Stimulated activated naive CD8-positive, alpha-beta T cell treated with anti-CD3 and anti-CD28 coated beads, Interleukin-15, Interleukin-2, amounts not matched to agents 100 ng/mL and 50 ng/mL, for 24 hours (primary cell): Measurements from ENCODE around the gene CD300A.

Experiments used
- H3K27ac Mint-ChIP-seq: one replicate; pipeline ENCODE4 v1.8.0; 2021; ENCODE audit warnings: mild to moderate bottlenecking, mixed read lengths
- H3K27me3 Mint-ChIP-seq: one replicate; pipeline ENCODE4 v1.8.0; 2021; ENCODE audit warnings: mixed read lengths
- H3K36me3 Mint-ChIP-seq: one replicate; pipeline ENCODE4 v1.8.0; 2021; ENCODE audit warnings: low read depth, mixed read lengths
- H3K4me1 Mint-ChIP-seq: one replicate; pipeline ENCODE4 v1.8.0; 2021; ENCODE audit warnings: low read depth, mixed read lengths
- H3K4me3 Mint-ChIP-seq: one replicate; pipeline ENCODE4 v1.8.0; 2021; ENCODE audit warnings: mild to moderate bottlenecking, mixed read lengths
- H3K9me3 Mint-ChIP-seq: one replicate; pipeline ENCODE4 v1.8.0; 2021; ENCODE audit warnings: mixed read lengths

The CD300A gene

DNA sequence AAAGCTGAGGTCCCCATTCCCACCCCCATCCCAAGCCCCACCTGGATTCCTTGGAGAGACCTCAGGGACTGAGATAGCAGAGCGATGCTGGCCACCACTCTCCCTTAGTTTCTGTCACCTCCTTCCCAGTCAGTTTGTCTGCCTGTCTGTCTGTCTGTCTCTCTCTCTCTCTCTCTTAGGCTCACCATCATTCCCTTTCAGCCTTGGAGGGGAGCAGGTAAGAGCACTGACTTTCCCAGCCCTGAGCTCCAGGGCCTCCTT lies 59.0 kb downstream of the CD300A start:
- H3K36me3 Mint-ChIP-seq, result no peaks in the 10 kb centered on the region
- peaks cover 19% of the 10 kb centered on the region for H3K27me3 Mint-ChIP-seq
- H3K4me3 Mint-ChIP-seq, result no peak overlapping the region
- H3K4me1 Mint-ChIP-seq, result peaks cover 25% of the 10 kb centered on the region
- H3K9me3 Mint-ChIP-seq, result peaks cover 3% of the 10 kb centered on the region
- H3K27ac Mint-ChIP-seq, result no peak overlapping the region

GRCh38 chr17:74525781-74526288 lies 59.4 kb downstream of the CD300A start:
- Mint-ChIP-seq H3K4me3 (no peak overlapping the region), H3K9me3 (peaks cover 2% of the 10 kb centered on the region), H3K4me1 (peaks cover 20% of the 10 kb centered on the region), H3K27ac (no peak overlapping the region), H3K36me3 (no peaks in the 10 kb centered on the region), H3K27me3 (peaks cover 18% of the 10 kb centered on the region)

- H3K9me3 Mint-ChIP-seq, result no peaks in the 10 kb centered on the region
- H3K36me3 Mint-ChIP-seq, result no peaks in the 10 kb centered on the region
- H3K4me1 Mint-ChIP-seq, result peaks cover 12% of the 10 kb centered on the region
- H3K27me3 Mint-ChIP-seq, result peaks cover 16% of the 10 kb centered on the region
- H3K4me3 Mint-ChIP-seq, result no peak overlapping the region
- H3K27ac Mint-ChIP-seq, result no peak overlapping the region
Measured at GRCh38 chr17:74526681-74527080, 60.2 kb downstream of the CD300A start.

- H3K36me3 Mint-ChIP-seq, result no peaks in the 10 kb centered on the region
- H3K4me3 Mint-ChIP-seq, result no peak overlapping the region
- H3K4me1 Mint-ChIP-seq, result peaks cover 9% of the 10 kb centered on the region
- peaks cover 17% of the 10 kb centered on the region for H3K27me3 Mint-ChIP-seq
- no peaks in the 10 kb centered on the region for H3K9me3 Mint-ChIP-seq
- H3K27ac Mint-ChIP-seq, result no peak overlapping the region
Measured at GRCh38 chr17:74527081-74527480, 60.6 kb downstream of the CD300A start.

DNA sequence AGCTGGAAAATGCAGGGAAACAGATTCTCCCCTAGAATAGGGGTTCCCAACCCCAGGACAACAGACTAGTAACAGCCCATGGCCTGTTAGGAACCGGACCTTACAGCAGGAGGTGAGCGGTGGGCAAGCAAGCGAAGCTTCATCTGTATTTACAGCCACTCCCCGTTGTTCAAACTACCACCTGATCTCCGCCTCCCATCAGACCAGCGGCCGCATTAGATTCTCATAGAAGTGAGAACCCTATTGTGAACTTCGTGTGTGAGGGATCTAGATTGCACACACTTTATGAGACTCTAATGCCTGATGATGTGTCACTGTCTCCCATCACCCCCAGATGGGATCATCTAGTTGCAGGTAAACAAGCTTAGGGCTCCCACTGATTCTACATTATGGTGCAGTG lies 61.3 kb downstream of the CD300A start:
- H3K27ac Mint-ChIP-seq, result no peak overlapping the region
- peaks cover 14% of the 10 kb centered on the region for H3K4me1 Mint-ChIP-seq
- H3K27me3 Mint-ChIP-seq, result peaks cover 21% of the 10 kb centered on the region
- no peaks in the 10 kb centered on the region for H3K9me3 Mint-ChIP-seq
- H3K4me3 Mint-ChIP-seq, result no peak overlapping the region
- H3K36me3 Mint-ChIP-seq, result no peaks in the 10 kb centered on the region

GRCh38 chr17:74528491-74529199 lies 62.2 kb downstream of the CD300A start:
- peaks cover 18% of the 10 kb centered on the region for H3K4me1 Mint-ChIP-seq
- H3K27ac Mint-ChIP-seq, result no peak overlapping the region
- no peak overlapping the region for H3K4me3 Mint-ChIP-seq
- peaks cover 28% of the 10 kb centered on the region for H3K27me3 Mint-ChIP-seq
- H3K36me3 Mint-ChIP-seq, result no peaks in the 10 kb centered on the region
- H3K9me3 Mint-ChIP-seq, result no peaks in the 10 kb centered on the region

GRCh38 chr17:74529243-74529642 lies 62.8 kb downstream of the CD300A start:
- no peaks in the 10 kb centered on the region for H3K9me3 Mint-ChIP-seq
- no peak overlapping the region for H3K27ac Mint-ChIP-seq
- no peak overlapping the region for H3K4me3 Mint-ChIP-seq
- peaks cover 18% of the 10 kb centered on the region for H3K4me1 Mint-ChIP-seq
- H3K36me3 Mint-ChIP-seq, result no peaks in the 10 kb centered on the region
- H3K27me3 Mint-ChIP-seq, result peaks cover 26% of the 10 kb centered on the region

DNA sequence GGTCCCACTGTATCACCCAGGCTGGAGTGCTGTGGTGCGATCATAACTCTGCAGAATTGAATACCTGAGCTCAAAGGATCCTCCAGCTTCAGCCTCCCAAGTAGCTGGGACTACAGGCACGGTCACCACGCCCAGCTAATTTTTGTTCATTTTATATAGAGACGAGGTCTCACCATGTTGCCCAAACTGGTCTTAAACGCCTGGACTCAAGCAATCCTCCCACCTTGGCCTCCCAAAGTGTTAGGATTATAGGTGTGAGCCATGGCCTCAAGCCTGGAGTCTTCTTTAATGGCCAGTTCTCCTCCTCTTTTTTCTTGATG lies 64.4 kb downstream of the CD300A start:
- Mint-ChIP-seq H3K9me3 (no peaks in the 10 kb centered on the region), H3K4me1 (peaks cover 18% of the 10 kb centered on the region), H3K27ac (no peak overlapping the region), H3K4me3 (no peak overlapping the region), H3K27me3 (peaks cover 25% of the 10 kb centered on the region), H3K36me3 (no peaks in the 10 kb centered on the region)

DNA sequence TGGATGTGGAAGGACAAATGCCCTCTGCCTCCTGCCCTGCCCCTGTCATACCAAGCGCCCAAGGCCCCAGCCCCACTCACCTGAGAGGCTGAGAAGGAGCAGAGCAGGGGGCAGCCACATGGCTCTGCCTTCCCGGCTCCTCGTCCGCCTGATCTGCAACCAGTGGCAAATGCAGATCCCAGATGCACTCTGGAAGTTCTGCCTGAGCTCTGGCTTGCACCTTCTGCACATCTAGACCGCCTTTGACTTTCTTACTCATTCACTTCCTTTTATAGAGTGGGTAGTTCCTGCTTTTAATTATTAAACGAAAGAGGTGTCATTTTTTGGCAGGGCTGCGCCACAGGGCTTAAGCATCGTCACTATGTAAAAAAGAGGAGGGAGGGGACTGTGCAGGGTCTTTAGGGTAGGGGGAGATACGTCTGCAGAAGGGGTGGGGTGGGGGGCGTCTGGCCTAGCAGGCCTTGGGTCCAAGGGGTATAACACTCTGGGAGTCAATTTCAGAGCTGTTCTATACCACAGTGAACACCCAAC lies 64.9 kb downstream of the CD300A start, which contains the start of gene CD300LB:
Gene CD300LB, minus strand, starts transcription at position 245 of the 531 bp plus-strand sequence. Its CDS starts 125 bp downstream, at position 120.
- no peaks in the 10 kb centered on the region for H3K9me3 Mint-ChIP-seq
- no peaks in the 10 kb centered on the region for H3K36me3 Mint-ChIP-seq
- H3K27me3 Mint-ChIP-seq, result peaks cover 27% of the 10 kb centered on the region

DNA sequence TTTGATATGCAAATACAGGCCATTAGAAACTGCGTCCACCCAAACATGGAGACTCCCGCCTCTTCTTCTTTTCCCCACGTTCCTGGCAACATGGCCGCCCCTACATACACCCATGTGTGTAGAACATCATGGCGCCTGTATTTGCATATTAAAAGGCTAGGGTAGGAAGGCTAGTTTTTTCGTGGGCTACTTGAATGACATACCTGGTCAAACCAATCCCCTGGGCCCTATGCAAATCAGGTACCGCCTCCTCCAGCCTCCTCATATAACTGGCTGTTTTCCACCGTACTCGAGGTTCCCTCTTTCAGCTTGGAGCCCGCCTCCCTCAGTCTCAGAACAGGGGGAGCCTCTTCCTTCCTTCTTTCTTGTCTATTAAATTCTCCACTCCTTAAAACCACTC lies 65.7 kb downstream of the CD300A start:
- Mint-ChIP-seq H3K27me3 (peaks cover 27% of the 10 kb centered on the region), H3K4me3 (no peak overlapping the region), H3K4me1 (peaks cover 18% of the 10 kb centered on the region), H3K27ac (no peak overlapping the region), H3K36me3 (no peaks in the 10 kb centered on the region), H3K9me3 (no peaks in the 10 kb centered on the region)

More for the DNA sequence above, 64.9 kb downstream of the CD300A start, which contains the start of gene CD300LB:
- H3K4me1 Mint-ChIP-seq, result peaks cover 18% of the 10 kb centered on the region
- H3K27ac Mint-ChIP-seq, result no peak within 1 kb of the TSS
- H3K4me3 Mint-ChIP-seq, result no peak within 1 kb of the TSS
